GM19455 (cell line): ENCODE data around the gene KLK10.
"Not testable (repeated sequence)": the region's sequence is repeated elsewhere in the genome, so short reads cannot be mapped to it uniquely, and the experiment has no call there.

ENCODE experiments used
- ATAC-seq: cut with Tn5 transposase; IDR thresholded peaks from one replicate; pipeline ENCODE4 v1.9.1; 2021; ENCODE audit not compliant: unreplicated experiment

KLK10 gene

GRCh38 chr19:51003316-51003715 lies 16.2 kb downstream of the KLK10 start:
- ATAC-seq, result no peak

GRCh38 chr19:51002542-51003311 lies 16.8 kb downstream of the KLK10 start:
- ATAC-seq, result no peak

GRCh38 chr19:51002089-51002532 lies 17.4 kb downstream of the KLK10 start:
- no peak for ATAC-seq

- ATAC-seq, result no peak
These were observed 18.0 kb downstream of the KLK10 start, which contains the start of gene KLK8 for GRCh38 chr19:51001515-51001914. Gene KLK8 (minus strand): TSS chr19:51001604. CDS start chr19:51001167, 437 bp downstream.

GRCh38 chr19:51000981-51001380 lies 18.5 kb downstream of the KLK10 start:
- no peak for ATAC-seq

- no peak for ATAC-seq
These were observed 19.1 kb downstream of the KLK10 start for GRCh38 chr19:51000426-51000825.

GRCh38 chr19:50998686-50999085 lies 20.8 kb downstream of the KLK10 start:
- ATAC-seq, result no peak

GRCh38 chr19:50998061-50998460 lies 21.4 kb downstream of the KLK10 start:
- no peak for ATAC-seq

- no peak for ATAC-seq
These were observed 25.4 kb downstream of the KLK10 start for GRCh38 chr19:50994129-50994528.

- no peak for ATAC-seq
These were observed 26.9 kb downstream of the KLK10 start for GRCh38 chr19:50992666-50993035.

- ATAC-seq, result not testable (repeated sequence)
These were observed 35.1 kb downstream of the KLK10 start for GRCh38 chr19:50984416-50984815.

- ATAC-seq, result no peak
These were observed 35.8 kb downstream of the KLK10 start, which contains the start of gene KLK7 for GRCh38 chr19:50983625-50984292. Gene KLK7 (minus strand): TSS chr19:50983917. CDS start chr19:50982399, 1,518 bp downstream.

GRCh38 chr19:50982186-50982585 lies 37.3 kb downstream of the KLK10 start:
- no peak for ATAC-seq

GRCh38 chr19:50981587-50982146 lies 37.8 kb downstream of the KLK10 start:
- no peak for ATAC-seq

GRCh38 chr19:50980208-50980607 lies 39.3 kb downstream of the KLK10 start:
- no peak for ATAC-seq

GRCh38 chr19:50979758-50980157 lies 39.8 kb downstream of the KLK10 start:
- no peak for ATAC-seq

GRCh38 chr19:50978772-50979390 lies 40.6 kb downstream of the KLK10 start:
- ATAC-seq, result no peak

- ATAC-seq, result no peak
These were observed 41.9 kb downstream of the KLK10 start for GRCh38 chr19:50977626-50978025.

- no peak for ATAC-seq
These were observed 43.7 kb downstream of the KLK10 start for GRCh38 chr19:50975766-50976165.

- ATAC-seq, result no peak
These were observed 44.6 kb downstream of the KLK10 start for GRCh38 chr19:50974702-50975556.
